Measurements from ENCODE around the gene VSTM5. TPM values are rescaled to one million over a fixed set of nuclear protein-coding genes. Genes with fewer than 3 reads are reported as not detected.

The VSTM5 gene
- total and polyA plus RNA-seq, 2 donors (not counting 3 experiments of a cell fraction or from before 2014, with no cell fraction given): 0.03 TPM; not detected in 1

- DNase-seq (ENCODE audit: low read depth, low spot score) (no peak), FAIRE-seq (no peak)
- TF ChIP-seq GATA2 (IDR thresholded peaks at IDR 0.05; ENCODE audit: insufficient read depth, insufficient read length, low read depth, low read length) (no peak), FOS (IDR thresholded peaks at IDR 0.05; ENCODE audit: borderline replicate concordance, insufficient read depth, low read length) (no peak), JUN (IDR thresholded peaks at IDR 0.05; ENCODE audit: borderline replicate concordance, insufficient read depth, insufficient read length, low read depth) (no peak), POLR2A (IDR thresholded peaks at IDR 0.05; ENCODE audit: low read depth, low read length) (no peak), EZH2 (IDR thresholded peaks at IDR 0.05; ENCODE audit: borderline replicate concordance, low read depth, low read length, severe bottlenecking) (no peak), CTCF (IDR thresholded peaks at IDR 0.05; ENCODE audit: extremely low read depth in 1 of 2, insufficient read depth in 1 of 2, low read depth in 1 of 2, low read length in 2 of 2) (no peak), MYC (IDR thresholded peaks at IDR 0.05; ENCODE audit: low read depth, low read length) (no peak)
- H3K4me1 ChIP-seq (ENCODE audit: control insufficient read depth, extremely low read depth, insufficient read depth, low read length): no peaks in the 10 kb centered on the region
- H3K4me3 ChIP-seq (replicated peaks in 1 of 3; ENCODE audit: insufficient read depth in 1 of 3, low read depth in 1 of 3, low read length in 3 of 3): no peak overlapping the region
- no peaks in the 10 kb centered on the region for H3K36me3 ChIP-seq (ENCODE audit: control insufficient read depth in 2 of 2, extremely low read depth in 1 of 2, insufficient read depth in 2 of 2, low read length in 2 of 2)
- BruUV-seq (replicated peaks): no TSS peak
- dilution Hi-C loops (cut with MboI; ENCODE audit: extremely low pct_ligation_motif_present, low sequenced_read_pairs): no loop called here
- H2AFZ ChIP-seq (ENCODE audit: low read depth, low read length): no peak overlapping the region
- no peak overlapping the region for H3K4me2 ChIP-seq (ENCODE audit: insufficient read depth, low read length)
- ChIA-PET CTCF (interaction anchor here (1.1 kb wide), 1 partner anchor 15 kb away, joined by 3 read pairs; no protein-coding TSS in a partner anchor), POLR2A (no interaction called here)
- no peaks in the 10 kb centered on the region for H3K79me2 ChIP-seq (ENCODE audit: control insufficient read depth, insufficient read depth, low read length)
- H3K9me1 ChIP-seq (replicated peaks; ENCODE audit: control insufficient read depth, extremely low read depth, insufficient read depth, low read length): no peaks in the 10 kb centered on the region
- no peaks in the 10 kb centered on the region for H3K9me3 ChIP-seq (replicated peaks; ENCODE audit: control insufficient read depth, insufficient read depth, low read length)
- no peaks in the 10 kb centered on the region for H4K20me1 ChIP-seq (replicated peaks; ENCODE audit: control insufficient read depth, extremely low read depth, insufficient read depth, low read length)
- intact Hi-C loops (cut with micrococcal nuclease): no loop called here
- H3K27me3 ChIP-seq (ENCODE audit: control insufficient read depth in 2 of 2, insufficient read depth in 2 of 2, low read length in 2 of 2): peaks cover 0 to 3% of the 10 kb centered on the region in 2 experiments
- H3K27ac ChIP-seq (ENCODE audit: insufficient read depth, low read depth, low read length): no peak overlapping the region
- H3K9ac ChIP-seq (replicated peaks; ENCODE audit: extremely low read depth, insufficient read depth, low read length): no peak overlapping the region
These were observed 6.5 kb downstream of the VSTM5 start for GRCh38 chr11:93843906-93844305.

Measured in endothelial cell of umbilical vein (primary cell).